A549 (cell line): ENCODE data around the gene TMTC2. TPM values are rescaled to one million over a fixed set of nuclear protein-coding genes. Genes with fewer than 3 reads are reported as not detected.
A peak's percentile ranks its signal among the peaks of the same experiment; 100 is the strongest.

Source experiments
- ATAC-seq, 2 experiments: fragments of 200-7000 bp in 1 of 2; fragments of >200 bp in 1 of 2; cut with Nextera tagmentation in 1 of 2; cut with Tn5 transposase in 1 of 2; 3 replicates each; pipeline versions ENCODE4 v1.8.0 to v1.9.1; 2018 to 2020; ENCODE audit warnings: mild to moderate bottlenecking in 1 of 2, moderate library complexity in 1 of 2
- CTCF ChIA-PET: fragments of 300-600 bp; sonication (Branson Sonifier 250); formaldehyde crosslinking; extraction: SDS; loops from one replicate; lab custom pipeline; 2021; ENCODE audit warnings: antibody characterized with exemption, inconsistent platforms; lab: Yijun Ruan, JAX
- POLR2A ChIA-PET: fragments of 350-600 bp; formaldehyde crosslinking; extraction: SDS; loops from one replicate; lab custom pipeline; 2021; ENCODE audit warnings: antibody characterized with exemption, inconsistent platforms; lab: Yijun Ruan, JAX
- DNase-seq, 2 experiments: peaks; one replicate each; pipeline versions ENCODE4 v3.0.0 to v3.0.0-alpha.2; 2011 to 2016; ENCODE audit warnings: low read depth in 1 of 2, low spot score in 1 of 2
- FAIRE-seq: peaks from 2 replicates; lab custom pipeline; 2011; peaks lifted over from hg19 to GRCh38; lab: Jason Lieb, UNC
- H3K27ac ChIP-seq, 2 experiments: fragments of >200 bp; sonication (Bioruptor Twin); formaldehyde crosslinking; 3 replicates each; pipeline ENCODE4 v1.5.1; 2016 to 2017
- H3K4me1 ChIP-seq: fragments of >200 bp; sonication (Bioruptor Twin); formaldehyde crosslinking; 3 replicates; pipeline ENCODE4 v1.6.1; 2016
- H3K4me2 ChIP-seq: fragments of >200 bp; sonication (Bioruptor Twin); formaldehyde crosslinking; 3 replicates; pipeline ENCODE4 v1.6.1; 2016
- H3K4me3 ChIP-seq: fragments of >200 bp; sonication (Bioruptor Twin); formaldehyde crosslinking; 3 replicates; pipeline ENCODE4 v1.5.1; 2016
- H3K9me3 ChIP-seq: fragments of >200 bp; sonication (Bioruptor Twin); formaldehyde crosslinking; 3 replicates; pipeline ENCODE4 v1.6.1; 2016
- BHLHE40 ChIP-seq: IDR thresholded peaks from 2 replicates; pipeline ENCODE4 v1.6.1; 2012; ENCODE audit warnings: low read depth, low read length, inconsistent platforms
- CBX2 ChIP-seq: fragments of 200-600 bp; sonication (generic); IDR thresholded peaks from 2 replicates; pipeline ENCODE4 v1.6.1; 2016; ENCODE audit warnings: low read depth, mild to moderate bottlenecking, borderline replicate concordance
- CBX8 ChIP-seq: fragments of 200-600 bp; sonication (generic); IDR thresholded peaks from 2 replicates; pipeline ENCODE4 v1.6.1; 2016
- CHD2 ChIP-seq: fragments of 150-350 bp; IDR thresholded peaks from 2 replicates; pipeline ENCODE4 v1.6.1; 2014; ENCODE audit warnings: low read length; ENCODE audit not compliant: partially characterized antibody
- CHD4 ChIP-seq: fragments of 200-600 bp; sonication (generic); IDR thresholded peaks from 2 replicates; pipeline ENCODE4 v1.6.1; 2016; ENCODE audit warnings: antibody characterized with exemption, mild to moderate bottlenecking, borderline replicate concordance
- E2F6 ChIP-seq: IDR thresholded peaks from 2 replicates; pipeline ENCODE4 v1.6.1; 2012; ENCODE audit warnings: low read depth, borderline replicate concordance
- EHMT2 ChIP-seq: fragments of 200-600 bp; sonication (generic); IDR thresholded peaks from 2 replicates; pipeline ENCODE4 v1.6.1; 2016; ENCODE audit warnings: antibody characterized with exemption, low read depth, mild to moderate bottlenecking, moderate library complexity
- ESRRA ChIP-seq: fragments of 150-350 bp; IDR thresholded peaks from 2 replicates; pipeline ENCODE4 v1.6.1; 2014; ENCODE audit warnings: mild to moderate bottlenecking, low read length, borderline replicate concordance
- GATA3 ChIP-seq: IDR thresholded peaks from 2 replicates; pipeline ENCODE4 v1.6.1; 2012; ENCODE audit warnings: borderline replicate concordance
- HEYL ChIP-seq: fragments of 250-450 bp; sonication (Bioruptor Pico); IDR thresholded peaks from 2 replicates; pipeline ENCODE4 v1.8.0; 2021; ENCODE audit warnings: mild to moderate bottlenecking, moderate library complexity
- HMGXB4 ChIP-seq: fragments of 250-450 bp; sonication (Bioruptor Pico); IDR thresholded peaks from 2 replicates; pipeline ENCODE4 v1.5.0; 2021; ENCODE audit warnings: mild to moderate bottlenecking, moderate library complexity, borderline replicate concordance
- JUN ChIP-seq, 2 experiments: fragments of >200 bp; sonication (Bioruptor Twin); formaldehyde crosslinking; IDR thresholded peaks; 2 replicates in 1 of 2; 3 replicates in 1 of 2; pipeline ENCODE4 v1.6.1; 2016 to 2017
- KDM1A ChIP-seq: fragments of 200-600 bp; sonication (generic); IDR thresholded peaks from 2 replicates; pipeline ENCODE4 v1.6.1; 2016; ENCODE audit warnings: low read depth, mild to moderate bottlenecking
- MAZ ChIP-seq: fragments of 150-350 bp; IDR thresholded peaks from 2 replicates; pipeline ENCODE4 v1.6.1; 2014; ENCODE audit warnings: antibody characterized with exemption, low read depth, low read length, borderline replicate concordance
- NFE2L2 ChIP-seq: fragments of 150-350 bp; conservative IDR thresholded peaks from 2 replicates; pipeline ENCODE4 v1.6.1; 2014; ENCODE audit warnings: low read length
- POLR2A ChIP-seq: IDR thresholded peaks from 2 replicates; pipeline ENCODE4 v1.6.1; 2012; ENCODE audit warnings: mild to moderate bottlenecking, low read length
- SMC3 ChIP-seq: fragments of >200 bp; sonication (Bioruptor Twin); formaldehyde crosslinking; IDR thresholded peaks from 3 replicates; pipeline ENCODE4 v1.6.1; 2018; ENCODE audit warnings: inconsistent platforms
- TFCP2L1 ChIP-seq: fragments of 250-450 bp; sonication (Bioruptor Pico); IDR thresholded peaks from 2 replicates; pipeline ENCODE4 v1.5.0; 2021; ENCODE audit warnings: mild to moderate bottlenecking
- ZNF302 ChIP-seq: fragments of 250-450 bp; sonication (Bioruptor Pico); IDR thresholded peaks from 2 replicates; pipeline ENCODE4 v1.9.0; 2021; ENCODE audit warnings: inconsistent platforms, mild to moderate bottlenecking, moderate library complexity
- WGBS: methylation state at CpG from one replicate; pipeline ENCODE4 v1.1.6; 2017; ENCODE audit errors: missing lambda C conversion rate; 5-methylcytosine and 5-hydroxymethylcytosine counted together
- polyA plus RNA-seq, 4 experiments: library from polyadenylated mRNA; depleted of rRNA in 3 of 4; stranded (reverse); fragments of >200 nt; fragmentation: RNase III in 1 of 4; extraction: RNeasy Plus Mini Kit Qiagen cat#74134 plus additional on column Dnase treatment in 1 of 4; gene quantifications; 2 replicates in 3 of 4; 3 replicates in 1 of 4; pipeline ENCODE4 v1.2.3, GENCODE V29; 2011 to 2017
- TF ChIP-seq, protein P1 (sequence below): IDR thresholded peaks from 2 replicates; pipeline ENCODE4 v1.6.1; 2012
- TF ChIP-seq, protein P2 (sequence below): fragments of 250-450 bp; sonication (Bioruptor Pico); IDR thresholded peaks from 2 replicates; pipeline ENCODE4 v1.5.0; 2020; ENCODE audit warnings: low read depth, mild to moderate bottlenecking, moderate library complexity
- TF ChIP-seq, protein P3 (sequence below): IDR thresholded peaks from 2 replicates; pipeline ENCODE4 v1.6.1; 2012

Gene TMTC2
- polyA plus RNA-seq, 2 of the 4 experiments (the other 2 are of a cell fraction) = 1.8 to 5.3 TPM

DNA sequence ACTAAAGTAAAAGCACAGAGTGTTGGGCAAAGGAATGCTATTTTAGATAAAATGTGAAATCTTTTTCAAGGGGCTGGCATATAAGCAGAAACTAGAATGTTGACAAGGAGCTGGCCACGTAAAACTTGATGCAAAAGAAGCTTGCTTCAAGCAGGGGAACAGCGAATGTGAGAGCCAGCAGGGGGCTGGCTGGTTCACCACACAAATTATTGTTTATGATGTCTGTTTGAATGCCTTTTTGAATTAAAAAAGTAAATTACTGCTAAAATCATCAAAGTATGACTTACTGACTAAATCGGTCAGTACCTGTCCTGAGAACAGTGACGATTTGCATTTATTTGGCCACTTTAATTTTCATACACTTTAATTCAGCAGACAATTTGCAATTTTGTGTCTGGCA lies 38.9 kb upstream of the TMTC2 start (continued):
- TF ChIP-seq E2F6 (no peak), CHD2 (no peak), TFCP2L1 (CRISPR knock-in tag) (no peak), CBX8 (no peak), EHMT2 (no peak), NFE2L2 (no peak), JUN (IDR thresholded peaks at IDR 0.05) (no peak), ESRRA (no peak)
- TF ChIP-seq, protein P1, sequence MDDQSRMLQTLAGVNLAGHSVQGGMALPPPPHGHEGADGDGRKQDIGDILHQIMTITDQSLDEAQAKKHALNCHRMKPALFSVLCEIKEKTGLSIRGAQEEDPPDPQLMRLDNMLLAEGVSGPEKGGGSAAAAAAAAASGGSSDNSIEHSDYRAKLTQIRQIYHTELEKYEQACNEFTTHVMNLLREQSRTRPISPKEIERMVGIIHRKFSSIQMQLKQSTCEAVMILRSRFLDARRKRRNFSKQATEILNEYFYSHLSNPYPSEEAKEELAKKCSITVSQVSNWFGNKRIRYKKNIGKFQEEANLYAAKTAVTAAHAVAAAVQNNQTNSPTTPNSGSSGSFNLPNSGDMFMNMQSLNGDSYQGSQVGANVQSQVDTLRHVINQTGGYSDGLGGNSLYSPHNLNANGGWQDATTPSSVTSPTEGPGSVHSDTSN = no peak
- TF ChIP-seq, protein P2, sequence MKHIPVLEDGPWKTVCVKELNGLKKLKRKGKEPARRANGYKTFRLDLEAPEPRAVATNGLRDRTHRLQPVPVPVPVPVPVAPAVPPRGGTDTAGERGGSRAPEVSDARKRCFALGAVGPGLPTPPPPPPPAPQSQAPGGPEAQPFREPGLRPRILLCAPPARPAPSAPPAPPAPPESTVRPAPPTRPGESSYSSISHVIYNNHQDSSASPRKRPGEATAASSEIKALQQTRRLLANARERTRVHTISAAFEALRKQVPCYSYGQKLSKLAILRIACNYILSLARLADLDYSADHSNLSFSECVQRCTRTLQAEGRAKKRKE (CRISPR knock-in tag) = no peak
- TF ChIP-seq, all 56 proteins: peak for 0

DNA sequence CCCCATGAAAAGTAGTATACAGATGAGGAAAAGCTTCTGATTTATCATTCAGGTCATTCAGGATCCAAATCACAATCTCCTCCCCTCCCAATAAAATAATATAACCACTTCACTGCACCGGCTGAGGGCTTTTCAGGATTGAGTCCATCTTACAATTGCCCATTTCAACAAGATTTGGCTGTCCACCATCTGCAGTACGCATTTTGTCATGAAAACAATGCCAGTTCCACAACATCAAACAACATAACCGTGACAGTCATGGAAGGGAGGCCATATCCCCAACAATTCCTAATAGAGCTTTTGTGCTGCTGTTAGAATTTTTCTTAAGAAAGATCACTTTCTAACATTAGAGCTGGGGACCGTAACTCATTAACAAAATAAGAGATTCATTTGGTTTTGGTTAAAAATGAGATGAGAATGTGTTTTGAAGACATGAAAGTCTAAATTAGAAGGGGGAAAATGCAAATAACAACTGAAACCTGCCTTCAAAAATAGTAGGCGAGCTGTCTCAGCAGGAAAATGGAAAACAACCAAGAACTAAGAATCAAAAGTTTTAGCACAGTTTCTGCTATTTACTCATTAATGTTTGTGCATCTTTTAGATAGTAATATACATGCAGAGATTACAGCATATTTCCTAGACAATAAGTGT lies 38.3 kb upstream of the TMTC2 start:
- Histone ChIP-seq H3K27ac (peak overlapping the region in 1 of 2 experiments; percentile 5; a peak in 1 of 6 replicates), H3K4me3 (no peak overlapping the region), H3K9me3 (no peaks in the 10 kb centered on the region), H3K4me1 (peaks cover 24% of the 10 kb centered on the region), H3K4me2 (no peak overlapping the region)
- ChIA-PET POLR2A (no interaction called here), CTCF (no interaction called here)
- TF ChIP-seq BHLHE40 (no peak), JUN (IDR thresholded peaks at IDR 0.05) (no peak), GATA3 (no peak), HMGXB4 (no peak), E2F6 (no peak), KDM1A (no peak), EHMT2 (no peak), ZNF302 (CRISPR knock-in tag) (no peak), MAZ (no peak), HEYL (no peak), CHD4 (no peak), NFE2L2 (no peak), POLR2A (no peak), CBX2 (no peak), SMC3 (no peak)
- TF ChIP-seq, protein P1 = no peak
- TF ChIP-seq, protein P3, sequence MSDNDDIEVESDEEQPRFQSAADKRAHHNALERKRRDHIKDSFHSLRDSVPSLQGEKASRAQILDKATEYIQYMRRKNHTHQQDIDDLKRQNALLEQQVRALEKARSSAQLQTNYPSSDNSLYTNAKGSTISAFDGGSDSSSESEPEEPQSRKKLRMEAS = no peak
- TF ChIP-seq, protein P2 (CRISPR knock-in tag) = no peak
- WGBS = 85% methylated on average over 5 of the region's 5 CpGs
- DNase-seq (no peak), FAIRE-seq (no peak), ATAC-seq (no peak)
